A549 (cell line): Measurements from ENCODE around the gene RAB30.

Experiments
- BHLHE40 ChIP-seq: IDR thresholded peaks from 2 replicates; pipeline ENCODE4 v1.6.1; 2012; ENCODE audit warnings: low read depth, low read length, inconsistent platforms
- CBX8 ChIP-seq: fragments of 200-600 bp; sonication (generic); IDR thresholded peaks from 2 replicates; pipeline ENCODE4 v1.6.1; 2016
- CHD4 ChIP-seq: fragments of 200-600 bp; sonication (generic); IDR thresholded peaks from 2 replicates; pipeline ENCODE4 v1.6.1; 2016; ENCODE audit warnings: antibody characterized with exemption, mild to moderate bottlenecking, borderline replicate concordance
- CTCF ChIP-seq: fragments of >200 bp; sonication (Bioruptor Twin); formaldehyde crosslinking; IDR thresholded peaks from 3 replicates; pipeline ENCODE4 v1.5.1; 2016
- EP300 ChIP-seq, 2 experiments: fragments of >200 bp; sonication (Bioruptor Twin); formaldehyde crosslinking; IDR thresholded peaks; 2 replicates in 1 of 2; 3 replicates in 1 of 2; pipeline ENCODE4 v1.6.1; 2016 to 2017
- FOSL2 ChIP-seq, 2 experiments: fragments of 450-650 bp in 1 of 2; fragments of >200 bp in 1 of 2; sonication (Bioruptor Twin) in 1 of 2; formaldehyde crosslinking; IDR thresholded peaks; 2 replicates each; pipeline versions ENCODE4 v1.5.0 to v1.6.1; 2016 to 2020; ENCODE audit warnings: mild to moderate bottlenecking in 1 of 2, moderate library complexity in 1 of 2
- KDM5A ChIP-seq: fragments of 200-600 bp; sonication (generic); IDR thresholded peaks from 2 replicates; pipeline ENCODE4 v1.6.1; 2016; ENCODE audit warnings: antibody characterized with exemption, mild to moderate bottlenecking
- POLR2A ChIP-seq: IDR thresholded peaks from 2 replicates; pipeline ENCODE4 v1.6.1; 2012; ENCODE audit warnings: mild to moderate bottlenecking, low read length
- POLR2AphosphoS2 ChIP-seq: conservative IDR thresholded peaks from 2 replicates; pipeline ENCODE4 v1.6.1; 2012; ENCODE audit warnings: low read length, improper control_type of control experiment, inconsistent platforms
- RARB ChIP-seq: fragments of 250-450 bp; sonication (Bioruptor Pico); IDR thresholded peaks from 2 replicates; pipeline ENCODE4 v1.8.0; 2021; ENCODE audit warnings: mild to moderate bottlenecking, moderate library complexity
- REST ChIP-seq: fragments of 200-600 bp; sonication (generic); IDR thresholded peaks from 2 replicates; pipeline ENCODE4 v1.6.1; 2016; ENCODE audit warnings: antibody characterized with exemption, mild to moderate bottlenecking, moderate library complexity
- RFX5 ChIP-seq: fragments of 450-650 bp; IDR thresholded peaks from 2 replicates; pipeline ENCODE4 v1.7.1; 2014; ENCODE audit warnings: antibody characterized with exemption, mild to moderate bottlenecking, moderate library complexity
- RNF2 ChIP-seq: fragments of 200-600 bp; sonication (generic); IDR thresholded peaks from 2 replicates; pipeline ENCODE4 v1.6.1; 2016; ENCODE audit warnings: low read depth, mild to moderate bottlenecking, antibody characterized with exemption, moderate library complexity, borderline replicate concordance

- no peak for TF ChIP-seq CTCF
- TF ChIP-seq CBX8: no peak
- no peak for TF ChIP-seq FOSL2 (IDR thresholded peaks at IDR 0.05)
- TF ChIP-seq FOSL2 (CRISPR knock-in tag; IDR thresholded peaks at IDR 0.05): no peak
- no peak for TF ChIP-seq EP300 (IDR thresholded peaks at IDR 0.05)
- no peak for TF ChIP-seq RFX5
- TF ChIP-seq RARB: no peak
- TF ChIP-seq RNF2: no peak
- no peak for TF ChIP-seq REST
- no peak for TF ChIP-seq BHLHE40
- TF ChIP-seq POLR2AphosphoS2: no peak
- no peak for TF ChIP-seq KDM5A
- TF ChIP-seq POLR2A: no peak
- no peak for TF ChIP-seq CHD4
Observed at GRCh38 chr11:83027289-83027688, 44.4 kb downstream of the RAB30 start.
